SK-N-SH (cell line): ENCODE results near the gene TMEM232. TPM values are rescaled to one million over a fixed set of nuclear protein-coding genes. Genes with fewer than 3 reads are reported as not detected.

ENCODE experiments used
- CTCF ChIA-PET: fragments of 300-600, 350-600 bp; formaldehyde crosslinking; extraction: SDS; loops from one replicate; lab custom pipeline; 2021; lab: Yijun Ruan, JAX
- POLR2A ChIA-PET: fragments of 350-600 bp; sonication (Branson Sonifier 250); formaldehyde crosslinking; extraction: SDS; loops from one replicate; lab custom pipeline; 2020; ENCODE audit warnings: antibody characterized with exemption, inconsistent platforms; lab: Yijun Ruan, JAX
- DNase-seq: peaks from one replicate; pipeline ENCODE4 v3.0.0; 2012
- H2AFZ ChIP-seq: fragments of 200-600 bp; sonication (generic); 2 replicates; pipeline ENCODE4 v1.8.1; 2016; ENCODE audit warnings: antibody characterized with exemption, mild to moderate bottlenecking, low read depth
- H3F3A ChIP-seq: fragments of 200-600 bp; sonication (generic); replicated peaks from 2 replicates; pipeline ENCODE3; 2016; ENCODE audit warnings: antibody characterized with exemption, mild to moderate bottlenecking; ENCODE audit not compliant: insufficient read depth
- H3K27ac ChIP-seq, 2 experiments: fragments of 200-500 bp in 1 of 2; fragments of 200-600 bp in 1 of 2; sonication (Bioruptor generic) in 1 of 2; sonication (generic), shearing (Covaris generic) in 1 of 2; 2 replicates each; pipeline versions ENCODE4 v1.5.1 to v1.6.1; 2014 to 2016; ENCODE audit warnings: low read depth in 2 of 2, inconsistent platforms in 1 of 2, low read length in 1 of 2, mild to moderate bottlenecking in 1 of 2, mixed read lengths in 1 of 2
- H3K27me3 ChIP-seq: fragments of 200-600 bp; sonication (generic), shearing (Covaris generic); 2 replicates; pipeline ENCODE4 v1.6.1; 2016; ENCODE audit warnings: mixed run types; ENCODE audit not compliant: insufficient read depth
- H3K36me3 ChIP-seq, 2 experiments: fragments of 200-500 bp in 1 of 2; fragments of 200-600 bp in 1 of 2; sonication (Bioruptor generic) in 1 of 2; sonication (generic) in 1 of 2; replicated peaks in 1 of 2; 2 replicates each; pipeline versions ENCODE3 to v1.5.1; 2014 to 2016; ENCODE audit warnings: low read length in 1 of 2, mild to moderate bottlenecking in 1 of 2; ENCODE audit not compliant: insufficient read depth in 2 of 2, control insufficient read depth in 1 of 2
- H3K4me1 ChIP-seq, 2 experiments: fragments of 200-500 bp in 1 of 2; fragments of 200-600 bp in 1 of 2; sonication (Bioruptor generic) in 1 of 2; sonication (generic), shearing (Covaris generic) in 1 of 2; 2 replicates each; pipeline versions ENCODE4 v1.5.1 to v1.6.1; 2014 to 2016; ENCODE audit warnings: low read depth in 1 of 2, low read length in 1 of 2, mixed run types in 1 of 2; ENCODE audit not compliant: insufficient read depth in 2 of 2, control insufficient read depth in 1 of 2
- H3K4me2 ChIP-seq: fragments of 200-600 bp; sonication (generic), shearing (Covaris generic); 2 replicates; pipeline ENCODE4 v1.6.1; 2017; ENCODE audit warnings: mixed run types
- H3K4me3 ChIP-seq, 2 experiments: fragments of 200-500 bp in 1 of 2; fragments of 200-600 bp in 1 of 2; sonication (Bioruptor generic) in 1 of 2; sonication (generic), shearing (Covaris generic) in 1 of 2; 2 replicates each; pipeline versions ENCODE4 v1.5.1 to v1.8.1; 2014 to 2016; ENCODE audit warnings: low read depth in 2 of 2, inconsistent platforms in 1 of 2, low read length in 1 of 2, mild to moderate bottlenecking in 1 of 2, mixed read lengths in 1 of 2, moderate library complexity in 1 of 2
- H3K79me2 ChIP-seq: fragments of 200-600 bp; sonication (generic); 2 replicates; pipeline ENCODE4 v1.8.1; 2017; ENCODE audit warnings: mild to moderate bottlenecking; ENCODE audit not compliant: insufficient read depth
- H3K9ac ChIP-seq: fragments of 200-600 bp; sonication (generic); 2 replicates; pipeline ENCODE4 v1.6.1; 2017; ENCODE audit warnings: mixed run types
- H3K9me2 ChIP-seq: fragments of 200-600 bp; sonication (generic); 2 replicates; pipeline ENCODE4 v1.6.1; 2017; ENCODE audit warnings: mixed run types
- H3K9me3 ChIP-seq: fragments of 200-600 bp; sonication (generic); 2 replicates; pipeline ENCODE4 v1.6.1; 2017; ENCODE audit warnings: mixed run types, mild to moderate bottlenecking, moderate library complexity
- H4K20me1 ChIP-seq: fragments of 200-600 bp; sonication (generic); 2 replicates; pipeline ENCODE4 v1.6.1; 2017; ENCODE audit warnings: mild to moderate bottlenecking, mixed run types; ENCODE audit not compliant: insufficient read depth
- ELF1 ChIP-seq: IDR thresholded peaks from 2 replicates; pipeline ENCODE4 v1.4.0; 2012
- EP300 ChIP-seq, 2 experiments: IDR thresholded peaks; 2 replicates each; pipeline versions ENCODE4 v1.4.0 to v1.6.1; 2012; ENCODE audit warnings: borderline replicate concordance in 1 of 2, low read depth in 1 of 2, low read length in 1 of 2
- EZH2phosphoT487 ChIP-seq: fragments of 200-600 bp; sonication (generic); IDR thresholded peaks from 2 replicates; pipeline ENCODE4 v1.6.1; 2017; ENCODE audit warnings: low read depth, mixed run types, mild to moderate bottlenecking, antibody characterized with exemption, moderate library complexity, borderline replicate concordance
- FOSL2 ChIP-seq: IDR thresholded peaks from 2 replicates; pipeline ENCODE4 v1.4.0; 2012; ENCODE audit warnings: low read depth, mild to moderate bottlenecking, moderate library complexity, borderline replicate concordance
- FOXM1 ChIP-seq: IDR thresholded peaks from 2 replicates; pipeline ENCODE4 v1.4.0; 2012; ENCODE audit warnings: low read depth, mild to moderate bottlenecking
- GABPA ChIP-seq: IDR thresholded peaks from 2 replicates; pipeline ENCODE4 v1.4.0; 2012; ENCODE audit warnings: low read depth, mild to moderate bottlenecking
- JUND ChIP-seq: IDR thresholded peaks from 2 replicates; pipeline ENCODE4 v1.4.0; 2012
- MXI1 ChIP-seq: IDR thresholded peaks from 2 replicates; pipeline ENCODE4 v1.6.1; 2012; ENCODE audit warnings: mild to moderate bottlenecking, low read depth, low read length, improper control_type of control experiment
- NRF1 ChIP-seq: IDR thresholded peaks from 2 replicates; pipeline ENCODE4 v1.6.1; 2012; ENCODE audit warnings: low read depth, mild to moderate bottlenecking, low read length
- TAF1 ChIP-seq: IDR thresholded peaks from 2 replicates; pipeline ENCODE4 v1.6.1; 2012; ENCODE audit warnings: low read depth, mild to moderate bottlenecking, low read length, moderate library complexity, borderline replicate concordance
- YY1 ChIP-seq: IDR thresholded peaks from 2 replicates; pipeline ENCODE4 v1.4.0; 2012; ENCODE audit warnings: low read depth, mild to moderate bottlenecking
- WGBS: methylation state at CpG from one replicate; pipeline ENCODE4 v1.1.6; 2017; ENCODE audit warnings: low lambda C conversion rate; 5-methylcytosine and 5-hydroxymethylcytosine counted together
- polyA plus RNA-seq, 3 experiments: library from polyadenylated mRNA; depleted of rRNA; stranded (reverse); fragments of >200 nt; gene quantifications; 2 replicates each; pipeline ENCODE4 v1.2.3, GENCODE V29; 2012
- TF ChIP-seq, protein P1 (sequence below): IDR thresholded peaks from 2 replicates; pipeline ENCODE4; 2012
- TF ChIP-seq, protein P2 (sequence below): IDR thresholded peaks from 2 replicates; pipeline ENCODE4 v1.4.0; 2012; ENCODE audit warnings: low read depth, borderline replicate concordance
- TF ChIP-seq, protein P3 (sequence below): fragments of 200-600 bp; sonication (generic); IDR thresholded peaks from 2 replicates; pipeline ENCODE4 v1.6.1; 2017; ENCODE audit warnings: antibody characterized with exemption, mild to moderate bottlenecking, moderate library complexity
- TF ChIP-seq, protein P4 (sequence below): IDR thresholded peaks from 2 replicates; pipeline ENCODE4 v1.4.0; 2012; ENCODE audit warnings: low read depth, borderline replicate concordance

The TMEM232 gene
- polyA plus RNA-seq, 1 of the 3 experiments (the other 2 are of a cell fraction): 0.66 TPM

DNA sequence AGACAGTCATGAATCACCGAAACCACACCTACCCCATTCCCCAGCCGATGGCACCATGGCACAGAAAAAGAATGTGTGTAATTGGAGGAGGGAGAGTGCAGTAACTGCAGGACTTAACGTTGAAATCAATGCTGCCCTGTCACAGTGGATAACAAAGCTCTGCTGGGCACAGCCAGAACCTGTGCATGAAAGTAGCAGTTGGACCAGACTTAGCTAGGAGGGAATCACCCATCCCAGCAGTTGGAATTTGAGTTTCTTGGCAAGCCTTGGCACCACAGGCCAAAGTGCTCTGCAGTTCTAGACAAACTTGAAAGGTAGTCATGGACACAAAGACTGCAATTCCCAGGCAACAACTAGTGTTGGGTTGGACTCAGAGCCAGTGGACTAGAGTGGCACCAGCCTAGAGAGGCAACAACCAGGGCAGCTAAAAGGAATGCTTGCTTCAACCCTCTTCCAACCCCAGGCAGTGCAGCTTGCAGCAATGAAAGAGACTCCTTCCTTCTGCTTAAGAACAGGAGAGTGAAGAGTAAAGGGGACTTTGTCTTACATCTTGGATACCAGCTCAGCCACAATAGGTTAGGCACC, 19.1 kb downstream of the TMEM232 start:
- Histone ChIP-seq H3K4me3 (no peak overlapping the region), H3K4me1 (no peaks in the 10 kb centered on the region)
- POLR2A ChIA-PET: no interaction called here
- TF ChIP-seq, protein P1, sequence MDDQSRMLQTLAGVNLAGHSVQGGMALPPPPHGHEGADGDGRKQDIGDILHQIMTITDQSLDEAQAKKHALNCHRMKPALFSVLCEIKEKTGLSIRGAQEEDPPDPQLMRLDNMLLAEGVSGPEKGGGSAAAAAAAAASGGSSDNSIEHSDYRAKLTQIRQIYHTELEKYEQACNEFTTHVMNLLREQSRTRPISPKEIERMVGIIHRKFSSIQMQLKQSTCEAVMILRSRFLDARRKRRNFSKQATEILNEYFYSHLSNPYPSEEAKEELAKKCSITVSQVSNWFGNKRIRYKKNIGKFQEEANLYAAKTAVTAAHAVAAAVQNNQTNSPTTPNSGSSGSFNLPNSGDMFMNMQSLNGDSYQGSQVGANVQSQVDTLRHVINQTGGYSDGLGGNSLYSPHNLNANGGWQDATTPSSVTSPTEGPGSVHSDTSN: no peak
- TF ChIP-seq, protein P2, sequence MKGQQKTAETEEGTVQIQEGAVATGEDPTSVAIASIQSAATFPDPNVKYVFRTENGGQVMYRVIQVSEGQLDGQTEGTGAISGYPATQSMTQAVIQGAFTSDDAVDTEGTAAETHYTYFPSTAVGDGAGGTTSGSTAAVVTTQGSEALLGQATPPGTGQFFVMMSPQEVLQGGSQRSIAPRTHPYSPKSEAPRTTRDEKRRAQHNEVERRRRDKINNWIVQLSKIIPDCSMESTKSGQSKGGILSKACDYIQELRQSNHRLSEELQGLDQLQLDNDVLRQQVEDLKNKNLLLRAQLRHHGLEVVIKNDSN: no peak
- TF ChIP-seq EP300 (IDR thresholded peaks at IDR 0.05; ENCODE audit: borderline replicate concordance in 1 of 2, low read depth in 1 of 2, low read length in 1 of 2) (no peak), MXI1 (no peak), JUND (no peak), FOXM1 (no peak), TAF1 (no peak), FOSL2 (no peak)
- TF ChIP-seq, all 33 proteins: peak for 0
- H3K27ac ChIP-seq: no peak overlapping the region
- WGBS: 35% methylated on average over 3 of the region's 3 CpGs
- H3K9me3 ChIP-seq: no peaks in the 10 kb centered on the region
- no peaks in the 10 kb centered on the region for H3K79me2 ChIP-seq
- H3F3A ChIP-seq: no peaks in the 10 kb centered on the region
- no peaks in the 10 kb centered on the region for H3K27me3 ChIP-seq
- no peaks in the 10 kb centered on the region for H4K20me1 ChIP-seq
- H3K9ac ChIP-seq: no peak overlapping the region
- H2AFZ ChIP-seq: no peak overlapping the region
- peaks cover 4% of the 10 kb centered on the region; the same call in 1 of the 2 replicates for H3K9me2 ChIP-seq
- no peak overlapping the region for H3K4me2 ChIP-seq
- DNase-seq: no peak
- CTCF ChIA-PET: no interaction called here
- H3K36me3 ChIP-seq: no peaks in the 10 kb centered on the region

DNA sequence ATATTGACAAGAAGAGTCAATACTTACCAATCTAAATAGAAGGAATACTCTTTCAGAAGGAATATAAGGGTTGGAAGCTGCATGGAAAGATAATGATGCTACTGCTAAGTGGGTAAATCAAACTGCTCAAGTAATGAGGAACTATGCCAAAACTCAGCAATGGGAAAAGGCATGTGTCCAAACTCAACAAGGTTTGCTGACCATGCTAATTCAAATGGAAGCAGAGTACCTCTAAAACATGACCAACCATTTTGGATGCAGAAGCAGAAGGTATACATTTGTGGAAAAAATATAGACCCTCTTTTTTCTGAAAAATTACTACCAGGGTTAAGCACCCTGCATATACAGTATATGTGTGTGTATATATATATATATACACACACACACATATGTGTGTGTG, 21.1 kb downstream of the TMEM232 start:
- Histone ChIP-seq H2AFZ (no peak overlapping the region), H3F3A (no peaks in the 10 kb centered on the region), H3K4me3 (no peak overlapping the region), H3K9me2 (peaks cover 4% of the 10 kb centered on the region; the same call in 1 of the 2 replicates), H3K9me3 (no peaks in the 10 kb centered on the region), H3K9ac (no peak overlapping the region), H3K27ac (no peak overlapping the region), H3K79me2 (no peaks in the 10 kb centered on the region), H3K36me3 (no peaks in the 10 kb centered on the region), H3K4me2 (no peak overlapping the region), H3K4me1 (no peaks in the 10 kb centered on the region), H3K27me3 (no peaks in the 10 kb centered on the region), H4K20me1 (no peaks in the 10 kb centered on the region)
- ChIA-PET CTCF (no interaction called here), POLR2A (no interaction called here)
- DNase-seq: no peak
- TF ChIP-seq YY1 (no peak), NRF1 (no peak), ELF1 (no peak), EZH2phosphoT487 (no peak), GABPA (no peak)
- TF ChIP-seq, protein P3, sequence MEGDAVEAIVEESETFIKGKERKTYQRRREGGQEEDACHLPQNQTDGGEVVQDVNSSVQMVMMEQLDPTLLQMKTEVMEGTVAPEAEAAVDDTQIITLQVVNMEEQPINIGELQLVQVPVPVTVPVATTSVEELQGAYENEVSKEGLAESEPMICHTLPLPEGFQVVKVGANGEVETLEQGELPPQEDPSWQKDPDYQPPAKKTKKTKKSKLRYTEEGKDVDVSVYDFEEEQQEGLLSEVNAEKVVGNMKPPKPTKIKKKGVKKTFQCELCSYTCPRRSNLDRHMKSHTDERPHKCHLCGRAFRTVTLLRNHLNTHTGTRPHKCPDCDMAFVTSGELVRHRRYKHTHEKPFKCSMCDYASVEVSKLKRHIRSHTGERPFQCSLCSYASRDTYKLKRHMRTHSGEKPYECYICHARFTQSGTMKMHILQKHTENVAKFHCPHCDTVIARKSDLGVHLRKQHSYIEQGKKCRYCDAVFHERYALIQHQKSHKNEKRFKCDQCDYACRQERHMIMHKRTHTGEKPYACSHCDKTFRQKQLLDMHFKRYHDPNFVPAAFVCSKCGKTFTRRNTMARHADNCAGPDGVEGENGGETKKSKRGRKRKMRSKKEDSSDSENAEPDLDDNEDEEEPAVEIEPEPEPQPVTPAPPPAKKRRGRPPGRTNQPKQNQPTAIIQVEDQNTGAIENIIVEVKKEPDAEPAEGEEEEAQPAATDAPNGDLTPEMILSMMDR: no peak
- TF ChIP-seq, protein P4, sequence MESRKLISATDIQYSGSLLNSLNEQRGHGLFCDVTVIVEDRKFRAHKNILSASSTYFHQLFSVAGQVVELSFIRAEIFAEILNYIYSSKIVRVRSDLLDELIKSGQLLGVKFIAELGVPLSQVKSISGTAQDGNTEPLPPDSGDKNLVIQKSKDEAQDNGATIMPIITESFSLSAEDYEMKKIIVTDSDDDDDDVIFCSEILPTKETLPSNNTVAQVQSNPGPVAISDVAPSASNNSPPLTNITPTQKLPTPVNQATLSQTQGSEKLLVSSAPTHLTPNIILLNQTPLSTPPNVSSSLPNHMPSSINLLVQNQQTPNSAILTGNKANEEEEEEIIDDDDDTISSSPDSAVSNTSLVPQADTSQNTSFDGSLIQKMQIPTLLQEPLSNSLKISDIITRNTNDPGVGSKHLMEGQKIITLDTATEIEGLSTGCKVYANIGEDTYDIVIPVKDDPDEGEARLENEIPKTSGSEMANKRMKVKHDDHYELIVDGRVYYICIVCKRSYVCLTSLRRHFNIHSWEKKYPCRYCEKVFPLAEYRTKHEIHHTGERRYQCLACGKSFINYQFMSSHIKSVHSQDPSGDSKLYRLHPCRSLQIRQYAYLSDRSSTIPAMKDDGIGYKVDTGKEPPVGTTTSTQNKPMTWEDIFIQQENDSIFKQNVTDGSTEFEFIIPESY: no peak
